UCSD-AML1 (cell line): Measurements from ENCODE around the gene RTN4.
A peak's percentile ranks its signal among the peaks of the same experiment; 100 is the strongest.

ENCODE experiments used
- DNase-seq: peaks from one replicate; lab custom pipeline; 2025; ENCODE audit not compliant: unreplicated experiment; lab: John Stamatoyannopoulos, UW

The RTN4 gene

GRCh38 chr2:54954705-54955357, 95.4 kb downstream of the RTN4 start:
- no peak for DNase-seq

DNA sequence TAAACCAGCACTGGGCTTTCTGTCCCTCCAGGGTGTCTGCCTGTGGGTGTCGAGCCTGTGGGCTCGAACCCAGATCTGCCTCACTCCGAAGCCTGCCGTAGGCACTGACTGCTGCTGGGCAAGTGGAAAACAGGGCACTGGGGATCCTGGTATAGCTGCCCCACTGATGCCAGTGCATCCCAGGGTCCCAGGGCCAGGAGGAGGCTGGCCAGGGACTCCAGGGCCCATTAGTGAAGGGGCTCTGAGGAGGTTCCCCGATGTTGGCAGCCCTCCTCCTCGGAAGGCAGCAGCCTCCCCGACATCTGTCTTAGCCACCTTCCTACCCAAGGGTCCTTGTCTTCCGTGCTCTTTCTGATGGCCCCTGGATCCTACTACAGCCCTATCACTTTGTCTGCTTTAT, 96.1 kb downstream of the RTN4 start:
- no peak for DNase-seq

GRCh38 chr2:54952978-54953456, 97.2 kb downstream of the RTN4 start:
- DNase-seq, result no peak

- no peak for DNase-seq
Observed at GRCh38 chr2:54952425-54952824, 97.8 kb downstream of the RTN4 start.

- no peak for DNase-seq
Observed at GRCh38 chr2:54950811-54951210, 99.4 kb downstream of the RTN4 start.

DNA sequence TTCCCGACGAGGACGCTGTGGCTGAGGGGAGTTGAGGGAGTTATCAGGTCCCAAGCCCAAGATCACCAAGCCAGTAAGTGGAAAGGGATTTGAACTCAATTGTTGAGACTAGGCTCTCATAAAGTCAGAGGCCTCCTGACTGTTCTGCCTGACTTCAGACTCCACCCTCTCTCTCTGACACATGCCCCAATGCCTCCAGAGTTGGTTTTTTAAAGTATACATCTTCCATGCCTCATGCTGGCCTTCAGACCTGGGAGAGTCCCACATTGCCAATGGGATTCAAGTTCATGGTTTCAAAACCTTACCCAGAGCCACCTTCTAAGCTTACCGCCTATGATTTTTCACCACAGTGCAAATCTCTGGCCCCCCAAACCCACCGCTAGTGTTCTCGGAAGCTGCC, 100.8 kb downstream of the RTN4 start:
- DNase-seq, result no peak

GRCh38 chr2:54948120-54948519, 102.1 kb downstream of the RTN4 start:
- no peak for DNase-seq

DNA sequence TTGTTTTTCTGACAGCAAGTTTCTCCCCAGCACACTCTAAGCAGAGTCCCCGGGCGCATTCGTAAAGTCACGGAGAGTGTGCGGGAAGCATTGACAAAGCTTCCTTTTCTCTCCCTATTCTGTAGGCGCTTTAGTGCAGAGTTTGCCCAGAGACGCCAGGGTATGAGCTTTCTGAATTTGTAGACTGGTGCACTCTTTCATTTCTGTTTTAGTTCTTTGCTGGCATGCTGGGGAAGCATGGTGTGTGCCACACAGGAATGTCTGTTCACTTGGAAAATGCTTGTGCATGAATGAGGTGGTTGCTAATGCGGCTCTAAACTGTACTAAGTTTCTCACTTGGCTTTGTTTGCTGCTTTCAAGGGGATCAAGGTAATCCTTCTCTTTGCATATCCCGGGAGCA, 102.6 kb downstream of the RTN4 start:
- DNase-seq, result no peak

GRCh38 chr2:54947136-54947535, 103.1 kb downstream of the RTN4 start:
- no peak for DNase-seq

DNA sequence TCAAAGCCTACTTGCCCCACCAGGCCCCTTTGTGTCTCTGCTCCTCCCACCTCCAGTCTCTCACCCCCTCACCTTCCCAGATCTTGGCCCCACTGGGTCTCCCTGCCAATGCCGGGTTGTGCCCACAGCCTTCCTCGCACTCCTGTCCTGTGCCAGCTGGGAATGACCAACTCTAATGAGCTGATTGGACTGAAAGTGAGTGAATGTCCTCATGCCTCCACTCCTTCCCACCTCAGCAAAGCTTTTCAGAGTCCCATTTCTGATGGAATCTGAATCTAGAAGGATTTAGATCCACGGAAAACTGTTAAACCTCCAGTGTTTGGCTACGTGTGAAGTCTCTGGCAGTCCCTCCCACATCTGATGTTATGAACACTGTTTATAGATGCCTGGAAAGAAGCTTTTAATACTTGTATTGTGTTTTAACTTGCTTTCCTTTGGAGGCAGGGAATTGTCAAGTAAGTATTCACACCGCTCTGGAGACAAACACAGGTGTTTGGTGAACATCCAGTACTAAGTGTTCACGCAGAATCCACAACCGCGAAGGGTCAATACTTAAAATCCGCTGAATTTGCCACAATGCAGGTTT, 103.9 kb downstream of the RTN4 start:
- no peak for DNase-seq

DNA sequence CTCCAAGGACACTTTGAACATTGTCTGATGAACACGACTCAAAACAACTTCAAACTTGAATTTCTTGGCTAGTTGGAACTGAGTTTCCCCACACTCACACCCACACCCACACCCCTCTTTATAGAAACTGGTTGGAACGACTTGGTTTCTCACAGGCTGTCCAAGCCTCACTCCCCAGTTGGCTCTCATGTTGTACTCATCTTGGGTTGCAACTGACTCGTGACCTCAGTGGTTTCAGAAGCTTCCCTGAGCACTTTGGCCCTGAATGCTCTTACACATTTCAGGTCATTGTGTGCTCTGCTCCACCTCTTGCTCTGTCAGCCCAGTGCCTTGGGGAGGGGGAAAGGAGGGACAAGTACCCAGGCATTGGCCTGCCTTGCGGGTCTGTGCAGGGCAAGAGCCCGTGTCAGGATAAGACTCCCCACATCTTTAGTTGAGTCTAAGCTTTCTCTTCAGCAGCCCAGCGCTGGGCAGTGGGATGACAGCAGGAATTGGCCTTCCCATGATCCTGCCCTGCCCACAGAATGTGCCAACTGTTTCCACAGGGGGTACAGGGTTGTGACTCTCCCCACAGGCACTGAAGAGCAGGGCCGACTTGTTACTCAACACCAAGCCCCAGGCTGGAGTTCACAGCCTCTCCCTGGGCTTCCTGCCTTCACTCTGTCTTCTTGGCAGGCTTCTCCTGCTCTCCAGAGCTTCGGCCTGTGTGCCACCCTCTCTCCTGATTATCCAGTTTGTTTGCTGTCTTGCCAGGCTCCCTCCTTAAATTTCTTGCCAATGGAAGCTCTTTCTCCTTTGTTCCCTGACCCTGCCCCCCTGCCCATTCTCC, 104.6 kb downstream of the RTN4 start:
- DNase-seq, result no peak

DNA sequence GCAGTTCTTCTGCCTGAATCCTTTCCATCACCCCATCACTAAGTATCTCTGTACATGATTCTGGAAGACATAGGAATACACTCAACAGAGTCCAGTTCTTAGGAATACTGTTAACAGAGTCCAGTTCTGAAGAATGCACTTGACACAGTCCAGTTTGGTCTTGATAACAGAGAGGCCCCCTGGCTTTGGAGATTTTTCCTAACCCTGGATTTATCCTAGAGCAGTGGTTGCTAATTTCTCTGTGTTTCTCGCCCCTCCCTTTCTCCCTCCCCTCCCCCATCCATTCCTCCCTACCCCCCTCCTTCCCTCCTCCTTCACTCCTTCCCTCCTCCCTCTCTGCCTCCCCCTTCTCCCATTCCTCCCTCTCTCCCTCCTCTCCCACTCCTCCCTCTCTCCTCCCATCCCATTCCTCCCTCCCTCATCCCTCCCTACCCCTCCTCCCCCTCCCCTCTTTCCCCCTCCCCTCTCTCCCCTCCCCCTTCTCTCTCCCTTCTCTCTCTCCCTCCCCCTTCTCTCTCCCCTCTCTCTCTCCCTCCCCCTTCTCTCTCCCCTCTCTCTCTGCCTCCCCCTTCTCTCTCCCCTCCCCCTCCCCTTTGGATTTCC, 105.4 kb downstream of the RTN4 start:
- no peak for DNase-seq

DNA sequence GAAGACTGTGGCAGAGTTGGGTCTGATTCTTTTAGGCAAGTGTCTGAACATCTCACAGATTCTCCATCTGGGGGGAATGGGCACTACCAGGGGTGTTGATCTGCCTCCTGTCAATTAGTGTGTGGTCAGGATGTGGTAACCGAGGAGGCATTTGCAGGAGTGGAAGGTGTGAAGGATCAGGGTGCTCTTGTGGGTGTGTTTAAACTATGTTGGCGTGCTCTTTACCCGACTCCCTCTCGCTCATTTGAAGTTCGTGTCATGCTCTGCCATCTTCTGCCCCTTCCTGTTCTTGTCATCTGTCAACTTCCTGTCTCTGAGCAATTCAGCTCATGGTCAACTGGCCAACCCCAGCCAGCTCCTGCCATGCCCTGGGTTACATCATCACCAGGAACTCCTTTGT, 107.9 kb downstream of the RTN4 start:
- DNase-seq, result peak; percentile 24

- no peak for DNase-seq
Observed at GRCh38 chr2:54941248-54941984, 108.8 kb downstream of the RTN4 start.

DNA sequence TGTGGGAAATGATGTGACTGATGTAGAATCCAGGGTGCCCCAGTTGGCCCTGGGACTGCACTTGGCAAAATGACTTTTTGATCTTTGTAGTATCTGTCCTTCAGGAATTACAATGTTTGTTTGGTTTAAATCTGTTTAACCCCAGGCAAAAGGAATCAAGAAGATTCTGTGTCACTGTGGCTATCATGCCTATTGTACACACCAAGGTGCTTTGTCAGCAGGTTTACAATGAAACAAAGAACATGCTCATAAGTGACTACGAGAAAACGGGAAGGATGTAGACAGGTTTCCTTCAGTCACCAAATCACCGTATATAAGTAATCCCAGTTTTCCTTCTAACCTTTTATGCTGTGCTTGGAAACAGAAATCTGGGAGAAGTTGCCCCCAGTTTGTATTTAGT, 109.5 kb downstream of the RTN4 start:
- DNase-seq, result no peak

DNA sequence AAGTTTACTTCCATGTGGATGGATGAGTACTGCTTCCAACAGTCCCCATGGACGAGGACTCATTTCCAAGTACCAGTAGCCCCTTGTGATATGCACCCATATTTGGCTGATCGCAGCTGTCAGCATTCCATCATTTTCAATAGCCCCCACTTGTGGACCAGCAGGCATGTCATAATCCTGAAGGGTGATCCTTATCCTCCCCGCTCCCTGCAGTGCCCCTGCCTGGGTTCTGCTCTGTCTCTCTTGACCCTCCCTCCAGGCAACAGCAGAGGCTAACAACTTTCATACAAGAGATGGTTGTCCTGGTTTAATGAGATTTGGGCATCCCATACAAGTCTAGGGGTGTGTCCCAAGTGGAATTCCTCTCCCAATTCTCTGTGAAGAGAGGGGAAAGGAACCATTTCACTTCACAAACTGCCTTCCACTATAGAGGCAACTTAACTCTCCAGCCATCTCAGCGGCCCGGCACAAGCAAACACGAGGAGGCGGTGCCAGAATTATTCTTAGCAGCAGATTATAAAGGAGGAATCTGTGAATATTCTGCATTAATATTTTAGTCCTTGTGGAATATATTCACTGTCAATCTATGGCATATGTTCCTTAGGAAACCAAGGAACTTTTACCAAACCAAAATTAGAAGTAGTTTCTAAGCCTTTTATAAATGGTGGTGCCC, 110.7 kb downstream of the RTN4 start:
- DNase-seq, result no peak

DNA sequence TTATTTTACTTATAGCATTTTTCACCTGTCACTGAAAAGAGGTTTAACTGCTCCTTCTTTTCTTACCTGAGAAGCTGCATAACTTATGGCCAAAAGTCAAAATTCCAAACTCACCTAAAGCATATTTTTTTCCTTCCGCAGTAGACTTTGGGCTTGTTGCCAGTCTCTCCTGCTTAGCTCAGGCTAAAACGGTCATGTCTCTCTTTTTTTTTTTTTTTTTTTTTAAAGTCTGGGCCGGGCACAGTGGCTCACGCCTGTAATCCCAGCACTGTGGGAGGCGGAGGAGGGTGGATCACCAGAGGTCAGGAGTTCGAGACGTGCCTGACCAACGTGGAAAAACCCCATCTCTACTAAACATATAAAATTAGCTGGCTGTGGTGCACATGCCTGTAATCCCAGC, 113.5 kb downstream of the RTN4 start:
- no peak for DNase-seq

DNA sequence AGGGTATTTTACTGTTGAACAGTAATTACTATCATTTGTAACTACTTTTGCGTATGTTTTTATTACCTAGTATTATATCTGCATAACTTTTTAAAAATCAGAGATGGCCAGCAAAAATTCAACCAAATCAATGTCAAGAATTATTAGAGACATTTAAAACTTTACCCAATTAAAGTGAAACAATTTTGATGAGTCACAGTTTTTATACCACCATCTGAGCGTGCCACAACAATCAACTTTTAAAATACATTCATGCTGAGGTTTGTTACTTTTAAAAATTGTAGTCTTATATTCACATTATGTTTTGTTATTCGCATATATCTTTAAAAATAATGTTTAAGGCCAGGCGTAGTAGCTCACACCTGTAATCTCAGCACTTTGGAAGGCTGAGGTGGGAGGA, 114.9 kb downstream of the RTN4 start:
- DNase-seq, result no peak

DNA sequence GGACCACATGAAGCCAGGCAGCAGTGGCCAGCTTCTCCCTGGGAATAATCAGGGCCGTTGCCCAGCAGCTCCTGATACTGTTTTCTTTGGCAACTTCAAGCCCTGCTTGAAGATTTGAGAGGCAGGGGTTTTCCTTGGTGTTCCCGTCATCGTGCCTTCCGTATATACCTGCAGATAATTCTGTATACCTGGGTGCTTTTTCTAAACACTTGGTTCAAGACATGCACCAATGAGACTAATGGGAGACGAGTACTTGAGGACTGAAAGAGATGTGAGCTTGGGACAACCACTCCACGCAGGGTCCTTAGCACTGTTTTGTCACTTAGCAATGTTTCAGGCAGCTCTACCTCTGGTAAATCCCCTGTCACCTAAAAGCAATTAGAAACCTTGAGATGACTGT, 118.8 kb downstream of the RTN4 start:
- no peak for DNase-seq

DNA sequence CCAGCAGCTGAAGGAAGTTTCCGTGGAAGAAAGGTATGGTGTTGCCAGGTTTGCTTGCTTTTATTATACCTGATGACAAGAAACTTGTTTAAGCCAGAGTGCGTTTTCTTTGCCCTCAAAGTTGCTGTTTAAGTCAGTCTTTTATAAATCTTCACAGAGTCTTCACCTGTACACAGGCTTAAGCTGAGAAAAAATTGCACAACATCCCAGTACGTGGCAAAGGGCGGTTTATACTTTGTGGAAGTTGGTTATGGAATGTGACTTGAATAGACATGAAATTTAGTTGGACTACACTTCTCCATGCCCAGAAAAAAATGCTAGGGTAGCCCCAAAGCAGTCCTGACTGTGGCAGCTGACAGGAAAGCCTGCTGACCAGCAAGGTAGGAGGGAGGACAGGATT, 121.5 kb downstream of the RTN4 start:
- no peak for DNase-seq
